Occipital lobe (tissue), 3 donors: ENCODE data around the gene WDTC1. TPM values are rescaled to one million over a fixed set of nuclear protein-coding genes. Genes with fewer than 3 reads are reported as not detected.
A peak's percentile ranks its signal among the peaks of the same experiment; 100 is the strongest.

ENCODE experiments used
- DNase-seq: peaks from one replicate; lab custom pipeline; 2025; lab: John Stamatoyannopoulos, UW
- small RNA-seq: library from RNA; depleted of rRNA; stranded (forward); fragments of <200 nt; gene quantifications from one replicate; pipeline ENCODE3, GENCODE V24; 2014
- total RNA-seq: library from RNA; depleted of rRNA; stranded (reverse); fragments of >200 nt; gene quantifications from one replicate; pipeline ENCODE4 v1.2.3, GENCODE V29; 2014

WDTC1 gene
- total RNA-seq, 1 donor from 2014 or later, result 20.9 TPM

- DNase-seq, result no peak
Measured at GRCh38 chr1:27356277-27356618, 121.8 kb downstream of the WDTC1 start.

DNA sequence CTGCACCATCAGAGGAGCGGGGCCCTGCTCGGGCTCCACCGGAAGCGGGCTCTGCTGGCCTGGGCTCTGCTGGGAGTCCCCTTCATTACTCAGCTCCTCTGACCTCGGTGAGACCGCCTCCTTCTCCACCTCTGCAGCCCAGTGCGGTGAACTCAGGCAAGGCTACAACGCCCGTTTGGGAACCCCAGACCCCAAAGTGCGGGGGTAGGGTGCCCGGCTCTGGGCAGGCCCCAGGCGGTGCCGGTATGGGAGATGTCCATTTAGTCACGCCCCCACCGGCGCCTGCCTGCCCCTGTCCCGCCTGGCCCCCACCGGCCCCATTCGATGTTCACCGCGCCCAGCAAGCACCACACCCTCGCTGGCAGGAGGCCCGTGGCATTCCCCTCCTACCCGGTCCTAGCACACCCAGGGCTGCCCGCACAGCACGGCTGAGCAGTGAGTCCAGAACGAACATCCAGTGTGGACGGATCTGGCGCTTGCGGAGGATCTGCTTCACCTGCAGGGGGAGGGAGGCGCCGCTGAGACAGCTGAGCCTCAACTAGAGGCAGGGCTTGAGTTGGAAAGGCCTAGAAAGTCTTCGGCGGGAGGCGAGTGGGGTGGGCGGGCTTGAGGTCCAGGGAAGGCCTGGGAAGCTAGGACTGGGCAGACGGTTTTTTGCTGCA, 122.3 kb downstream of the WDTC1 start:
- DNase-seq, result no peak

DNA sequence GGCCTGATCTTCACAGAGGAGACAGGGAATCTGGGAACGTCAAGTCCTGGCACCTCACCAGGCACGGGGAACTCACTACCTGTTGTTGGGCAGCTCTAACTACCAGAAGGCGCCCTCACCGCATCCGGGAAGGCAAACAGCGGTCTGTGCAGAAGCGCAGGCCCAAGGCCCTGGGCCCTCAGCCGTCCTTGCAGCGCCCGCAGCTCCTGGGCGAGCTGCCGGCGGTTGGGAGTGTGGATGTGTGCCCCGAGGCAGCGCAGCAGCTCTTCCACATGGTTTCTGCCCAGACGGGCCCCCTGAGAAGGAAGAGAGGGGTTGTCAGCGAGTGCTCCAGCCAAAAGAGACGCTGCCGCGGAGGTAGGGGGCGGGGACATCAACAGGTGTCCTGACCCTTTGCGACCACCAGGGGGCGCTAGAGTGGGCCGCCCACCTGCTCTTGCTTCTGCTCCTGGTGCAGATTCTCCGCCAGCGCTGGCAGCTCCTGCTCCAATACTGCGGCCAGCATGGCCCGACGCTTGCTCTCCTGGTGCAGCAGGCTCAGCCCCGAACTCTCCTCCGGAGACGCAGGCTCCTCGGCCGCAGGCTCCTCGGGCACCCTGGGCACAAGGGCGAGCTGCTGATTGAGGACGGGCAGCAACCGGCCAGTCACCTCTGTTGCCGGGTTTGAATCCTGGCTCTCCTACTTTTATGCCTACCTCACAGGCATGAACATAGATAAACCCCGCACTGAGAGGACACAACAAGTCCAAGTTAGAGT, 123.0 kb downstream of the WDTC1 start:
- peak; percentile 23 for DNase-seq

Small RNA genes lying within 50 kb of the gene (small RNA-seq; reads per million reads assigned to genes)
- gene RF00019 (not detected), gene RNU6-48P (not detected), gene SNRPEP7 (not detected)

Other genes with a start within 250 kb of the WDTC1 start
- 16.4 TPM for gene TRNP1, start 240.9 kb upstream of the WDTC1 start, total RNA-seq
- 0.31 TPM for gene TENT5B, start 221.8 kb upstream of the WDTC1 start, total RNA-seq
- gene SLC9A1, start 79.5 kb upstream of the WDTC1 start, total RNA-seq, result 1.9 TPM
- 16.8 TPM for gene TMEM222, start 87.5 kb downstream of the WDTC1 start, total RNA-seq
- gene SYTL1, start 107.4 kb downstream of the WDTC1 start, total RNA-seq, result not detected
- 2.7 TPM for gene MAP3K6, start 132.3 kb downstream of the WDTC1 start, total RNA-seq
- gene FCN3, start 140.2 kb downstream of the WDTC1 start, total RNA-seq, result not detected
- gene CD164L2, start 148.7 kb downstream of the WDTC1 start, total RNA-seq, result not detected
- gene GPR3, start 158.0 kb downstream of the WDTC1 start, total RNA-seq, result not detected